Measurements from ENCODE around the gene GPR183.

- TF ChIP-seq POLR2AphosphoS5 (IDR thresholded peaks at IDR 0.05; ENCODE audit: borderline replicate concordance, low read depth, low read length) (no peak), EZH2 (IDR thresholded peaks at IDR 0.05) (no peak)
Measured at GRCh38 chr13:99271249-99271648, 36.0 kb downstream of the GPR183 start.

Data from SK-N-MC (cell line).